ENCODE results near the gene ASPG.

The ASPG gene

GRCh38 chr14:104093366-104094055, 8.0 kb downstream of the ASPG start:
- Histone ChIP-seq H3K36me3 (ENCODE audit: control insufficient read depth, insufficient read depth, low read length) (no peaks in the 10 kb centered on the region), H3K4me3 (ENCODE audit: insufficient read depth, low read depth, low read length, poor library complexity, severe bottlenecking) (no peak overlapping the region)

GRCh38 chr14:104094056-104094708, 8.7 kb downstream of the ASPG start:
- no peaks in the 10 kb centered on the region for H3K27me3 ChIP-seq (replicated peaks; ENCODE audit: control insufficient read depth, insufficient read depth, low read length, poor library complexity, severe bottlenecking)
- no peak overlapping the region for H3K27ac ChIP-seq (ENCODE audit: insufficient read depth, low read length, poor library complexity, severe bottlenecking)
- H3K4me1 ChIP-seq (ENCODE audit: control insufficient read depth, insufficient read depth, low read length, poor library complexity, severe bottlenecking), result peaks cover 4% of the 10 kb centered on the region
- H3K9me3 ChIP-seq (ENCODE audit: control insufficient read depth, low read length), result no peaks in the 10 kb centered on the region
- no peak for DNase-seq
- no peaks in the 10 kb centered on the region for H3K36me3 ChIP-seq (ENCODE audit: control insufficient read depth, insufficient read depth, low read length)
- H3K4me3 ChIP-seq (ENCODE audit: insufficient read depth, low read depth, low read length, poor library complexity, severe bottlenecking), result no peak overlapping the region

More at GRCh38 chr14:104093366-104094055, 8.0 kb downstream of the ASPG start:
- Histone ChIP-seq H3K4me1 (ENCODE audit: control insufficient read depth, insufficient read depth, low read length, poor library complexity, severe bottlenecking) (peaks cover 4% of the 10 kb centered on the region), H3K9me3 (ENCODE audit: control insufficient read depth, low read length) (no peaks in the 10 kb centered on the region), H3K27ac (ENCODE audit: insufficient read depth, low read length, poor library complexity, severe bottlenecking) (no peak overlapping the region), H3K27me3 (replicated peaks; ENCODE audit: control insufficient read depth, insufficient read depth, low read length, poor library complexity, severe bottlenecking) (no peaks in the 10 kb centered on the region)
- DNase-seq, result no peak

DNA sequence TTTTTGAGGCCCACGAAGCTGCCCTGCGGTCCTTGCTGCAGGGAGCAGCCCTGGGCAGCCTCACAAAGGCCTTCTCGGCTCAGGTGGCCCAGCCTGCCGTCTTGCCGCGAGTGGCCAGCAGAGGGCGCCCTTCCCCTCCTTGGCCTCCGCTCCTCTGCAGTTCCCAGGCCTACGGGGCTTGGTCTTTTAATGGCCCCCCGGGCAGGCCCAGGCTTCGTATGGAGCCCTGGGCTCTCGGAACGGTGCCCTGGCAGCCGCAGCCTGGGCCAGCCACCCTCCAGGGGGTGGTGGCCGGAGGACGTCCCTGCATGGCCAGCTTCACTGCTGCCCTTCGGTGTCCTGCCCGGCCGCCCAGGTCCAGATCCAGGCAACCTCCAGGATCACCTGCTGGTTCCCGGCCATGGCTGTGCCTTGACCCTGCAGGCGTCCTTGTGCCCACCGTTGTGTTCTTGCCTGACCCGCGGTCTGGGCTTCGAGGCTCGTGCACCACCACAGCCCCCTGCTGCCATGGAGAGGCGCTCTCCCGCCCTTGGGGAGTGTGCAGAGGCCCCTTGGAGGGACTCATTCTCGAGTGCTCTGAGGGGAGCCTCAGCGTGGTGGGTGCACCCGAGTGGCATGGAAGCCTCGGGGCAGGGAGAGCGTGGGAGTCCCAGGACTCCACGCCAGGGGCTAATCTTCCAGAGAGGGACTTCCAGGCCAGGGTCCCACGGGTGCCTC, 9.4 kb downstream of the ASPG start:
- Histone ChIP-seq H3K36me3 (ENCODE audit: control insufficient read depth, insufficient read depth, low read length) (no peaks in the 10 kb centered on the region), H3K4me3 (ENCODE audit: insufficient read depth, low read depth, low read length, poor library complexity, severe bottlenecking) (no peak overlapping the region), H3K27ac (ENCODE audit: insufficient read depth, low read length, poor library complexity, severe bottlenecking) (no peak overlapping the region), H3K27me3 (replicated peaks; ENCODE audit: control insufficient read depth, insufficient read depth, low read length, poor library complexity, severe bottlenecking) (no peaks in the 10 kb centered on the region), H3K4me1 (ENCODE audit: control insufficient read depth, insufficient read depth, low read length, poor library complexity, severe bottlenecking) (peaks cover 4% of the 10 kb centered on the region), H3K9me3 (ENCODE audit: control insufficient read depth, low read length) (no peaks in the 10 kb centered on the region)
- DNase-seq, result peak; percentile 31 to 58 (median 45)

DNA sequence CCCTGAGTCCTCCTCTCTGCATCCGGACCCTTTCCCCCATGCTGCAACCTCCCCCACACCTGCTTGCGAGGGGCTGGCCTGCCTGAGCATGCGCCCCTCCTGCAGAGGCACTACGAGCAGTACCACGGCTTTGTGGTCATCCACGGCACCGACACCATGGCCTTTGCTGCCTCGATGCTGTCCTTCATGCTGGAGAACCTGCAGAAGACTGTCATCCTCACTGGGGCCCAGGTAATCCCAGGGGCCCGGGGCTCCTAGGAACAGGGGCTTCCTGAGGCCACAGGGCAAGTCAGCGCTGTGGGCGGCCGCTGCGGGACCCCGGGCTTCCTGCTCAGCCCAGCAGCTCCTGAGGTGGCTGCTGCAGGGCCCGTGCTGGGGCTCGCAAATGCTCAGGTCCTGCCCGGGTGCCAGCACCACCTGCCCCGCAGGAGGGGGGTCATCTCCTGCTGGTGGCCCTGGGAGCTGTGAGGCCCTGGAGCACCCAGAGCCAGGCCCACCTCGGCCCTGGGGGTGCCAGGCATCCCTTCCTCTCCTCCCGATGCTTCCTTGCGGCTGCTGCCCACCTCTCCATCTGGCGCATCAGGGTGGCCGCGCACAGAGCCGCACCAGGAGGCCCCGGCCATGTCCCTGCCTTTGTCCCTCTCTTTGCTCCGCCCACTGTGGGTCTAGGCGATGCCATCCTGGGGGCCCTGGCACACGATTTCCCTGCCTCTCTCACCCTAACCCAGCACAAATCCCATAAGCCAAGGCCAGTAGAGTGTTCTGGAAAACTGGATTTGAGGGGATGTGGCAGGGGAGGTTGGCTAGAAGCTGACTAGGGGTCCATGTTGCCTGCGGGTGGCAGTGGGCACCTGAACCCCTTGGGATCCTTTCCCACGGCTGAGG, 10.2 kb downstream of the ASPG start:
- DNase-seq, result no peak
- Histone ChIP-seq H3K4me3 (ENCODE audit: insufficient read depth, low read depth, low read length, poor library complexity, severe bottlenecking) (no peak overlapping the region), H3K27ac (ENCODE audit: insufficient read depth, low read length, poor library complexity, severe bottlenecking) (no peak overlapping the region), H3K36me3 (ENCODE audit: control insufficient read depth, insufficient read depth, low read length) (no peaks in the 10 kb centered on the region), H3K4me1 (ENCODE audit: control insufficient read depth, insufficient read depth, low read length, poor library complexity, severe bottlenecking) (peaks cover 4% of the 10 kb centered on the region), H3K9me3 (ENCODE audit: control insufficient read depth, low read length) (no peaks in the 10 kb centered on the region), H3K27me3 (replicated peaks; ENCODE audit: control insufficient read depth, insufficient read depth, low read length, poor library complexity, severe bottlenecking) (no peaks in the 10 kb centered on the region)

GRCh38 chr14:104096318-104096717, 10.8 kb downstream of the ASPG start:
- Histone ChIP-seq H3K36me3 (ENCODE audit: control insufficient read depth, insufficient read depth, low read length) (no peaks in the 10 kb centered on the region), H3K4me1 (ENCODE audit: control insufficient read depth, insufficient read depth, low read length, poor library complexity, severe bottlenecking) (peaks cover 4% of the 10 kb centered on the region), H3K27ac (ENCODE audit: insufficient read depth, low read length, poor library complexity, severe bottlenecking) (no peak overlapping the region), H3K9me3 (ENCODE audit: control insufficient read depth, low read length) (no peaks in the 10 kb centered on the region), H3K27me3 (replicated peaks; ENCODE audit: control insufficient read depth, insufficient read depth, low read length, poor library complexity, severe bottlenecking) (no peaks in the 10 kb centered on the region), H3K4me3 (ENCODE audit: insufficient read depth, low read depth, low read length, poor library complexity, severe bottlenecking) (no peak overlapping the region)
- no peak for DNase-seq

GRCh38 chr14:104096751-104097700, 11.5 kb downstream of the ASPG start:
- Histone ChIP-seq H3K4me3 (ENCODE audit: insufficient read depth, low read depth, low read length, poor library complexity, severe bottlenecking) (no peak overlapping the region), H3K27me3 (replicated peaks; ENCODE audit: control insufficient read depth, insufficient read depth, low read length, poor library complexity, severe bottlenecking) (no peaks in the 10 kb centered on the region), H3K9me3 (ENCODE audit: control insufficient read depth, low read length) (no peaks in the 10 kb centered on the region), H3K36me3 (ENCODE audit: control insufficient read depth, insufficient read depth, low read length) (no peaks in the 10 kb centered on the region), H3K27ac (ENCODE audit: insufficient read depth, low read length, poor library complexity, severe bottlenecking) (no peak overlapping the region), H3K4me1 (ENCODE audit: control insufficient read depth, insufficient read depth, low read length, poor library complexity, severe bottlenecking) (peaks cover 4% of the 10 kb centered on the region)
- no peak for DNase-seq

GRCh38 chr14:104098272-104099095, 13.0 kb downstream of the ASPG start:
- H3K36me3 ChIP-seq (ENCODE audit: control insufficient read depth, insufficient read depth, low read length), result no peaks in the 10 kb centered on the region
- peaks cover 4% of the 10 kb centered on the region for H3K4me1 ChIP-seq (ENCODE audit: control insufficient read depth, insufficient read depth, low read length, poor library complexity, severe bottlenecking)
- no peak for DNase-seq
- H3K27ac ChIP-seq (ENCODE audit: insufficient read depth, low read length, poor library complexity, severe bottlenecking), result no peak overlapping the region
- no peaks in the 10 kb centered on the region for H3K27me3 ChIP-seq (replicated peaks; ENCODE audit: control insufficient read depth, insufficient read depth, low read length, poor library complexity, severe bottlenecking)
- H3K4me3 ChIP-seq (ENCODE audit: insufficient read depth, low read depth, low read length, poor library complexity, severe bottlenecking), result no peak overlapping the region
- H3K9me3 ChIP-seq (ENCODE audit: control insufficient read depth, low read length), result no peaks in the 10 kb centered on the region

GRCh38 chr14:104099096-104100041, 13.9 kb downstream of the ASPG start:
- no peak overlapping the region for H3K27ac ChIP-seq (ENCODE audit: insufficient read depth, low read length, poor library complexity, severe bottlenecking)

More at GRCh38 chr14:104099096-104100041, 13.9 kb downstream of the ASPG start:
- Histone ChIP-seq H3K27me3 (replicated peaks; ENCODE audit: control insufficient read depth, insufficient read depth, low read length, poor library complexity, severe bottlenecking) (no peaks in the 10 kb centered on the region), H3K4me1 (ENCODE audit: control insufficient read depth, insufficient read depth, low read length, poor library complexity, severe bottlenecking) (peaks cover 2% of the 10 kb centered on the region), H3K9me3 (ENCODE audit: control insufficient read depth, low read length) (no peaks in the 10 kb centered on the region), H3K4me3 (ENCODE audit: insufficient read depth, low read depth, low read length, poor library complexity, severe bottlenecking) (no peak overlapping the region), H3K36me3 (ENCODE audit: control insufficient read depth, insufficient read depth, low read length) (no peaks in the 10 kb centered on the region)
- DNase-seq, result no peak
